ENCODE results near the gene OPA1. TPM values are rescaled to one million over a fixed set of nuclear protein-coding genes. Genes with fewer than 3 reads are reported as not detected.

The OPA1 gene
- total and polyA plus RNA-seq, 2 of the 13 experiments (the other 11 are each of a cell fraction or from before 2014, with no cell fraction given), result 26.7 to 78.5 TPM

GRCh38 chr3:193711964-193712598 lies 119.1 kb downstream of the OPA1 start (continued):
- TF ChIP-seq KLF6 (CRISPR knock-in tag; IDR thresholded peaks at IDR 0.05) (peak; percentile 95), ZBTB2 (CRISPR knock-in tag; IDR thresholded peaks at IDR 0.05; ENCODE audit: low read depth) (no peak), SKI (IDR thresholded peaks at IDR 0.05; ENCODE audit: partially characterized antibody) (peak; percentile 93), MED1 (CRISPR knock-in tag; IDR thresholded peaks at IDR 0.05) (peak; percentile 99), ZNF510 (CRISPR knock-in tag; IDR thresholded peaks at IDR 0.05; ENCODE audit: low read depth) (no peak), E2F2 (CRISPR knock-in tag; IDR thresholded peaks at IDR 0.05; ENCODE audit: borderline replicate concordance) (no peak), HMG20B (CRISPR knock-in tag; conservative IDR thresholded peaks at IDR 0.05) (peak; percentile 96), PHF20 (CRISPR knock-in tag; IDR thresholded peaks at IDR 0.05) (no peak), KDM4B (CRISPR knock-in tag; IDR thresholded peaks at IDR 0.05) (peak; percentile 89; the same call in 1 of the 2 replicates), IRF9 (CRISPR knock-in tag; IDR thresholded peaks at IDR 0.05; ENCODE audit: borderline replicate concordance) (0 out of 2 replicates have a peak, but pooled peaks have one; percentile 7), ZNF567 (CRISPR knock-in tag; IDR thresholded peaks at IDR 0.05; ENCODE audit: borderline replicate concordance) (peak; percentile 30; the same call in 1 of the 2 replicates), ZSCAN29 (CRISPR knock-in tag; conservative IDR thresholded peaks at IDR 0.05) (0 out of 2 replicates have a peak, but pooled peaks have one; percentile 48), CBX1 (IDR thresholded peaks at IDR 0.05; ENCODE audit: low read depth) (no peak), ZNF615 (CRISPR knock-in tag; IDR thresholded peaks at IDR 0.05; ENCODE audit: borderline replicate concordance) (0 out of 2 replicates have a peak, but pooled peaks have one; percentile 80), IRF1 (CRISPR knock-in tag; IDR thresholded peaks at IDR 0.05; ENCODE audit: low read depth) (no peak; the same call in 1 of the 2 replicates), REL (CRISPR knock-in tag; conservative IDR thresholded peaks at IDR 0.05) (no peak), ZNF484 (CRISPR knock-in tag; IDR thresholded peaks at IDR 0.05; ENCODE audit: borderline replicate concordance, low read depth) (no peak), MZF1 (CRISPR knock-in tag; IDR thresholded peaks at IDR 0.05; ENCODE audit: borderline replicate concordance) (no peak), SKIL (CRISPR knock-in tag; IDR thresholded peaks at IDR 0.05; ENCODE audit: borderline replicate concordance) (peak; percentile 99), ZNF589 (CRISPR knock-in tag; conservative IDR thresholded peaks at IDR 0.05) (peak; percentile 93)
